ENCODE measurements around the gene PFKFB2.

PFKFB2 gene

DNA sequence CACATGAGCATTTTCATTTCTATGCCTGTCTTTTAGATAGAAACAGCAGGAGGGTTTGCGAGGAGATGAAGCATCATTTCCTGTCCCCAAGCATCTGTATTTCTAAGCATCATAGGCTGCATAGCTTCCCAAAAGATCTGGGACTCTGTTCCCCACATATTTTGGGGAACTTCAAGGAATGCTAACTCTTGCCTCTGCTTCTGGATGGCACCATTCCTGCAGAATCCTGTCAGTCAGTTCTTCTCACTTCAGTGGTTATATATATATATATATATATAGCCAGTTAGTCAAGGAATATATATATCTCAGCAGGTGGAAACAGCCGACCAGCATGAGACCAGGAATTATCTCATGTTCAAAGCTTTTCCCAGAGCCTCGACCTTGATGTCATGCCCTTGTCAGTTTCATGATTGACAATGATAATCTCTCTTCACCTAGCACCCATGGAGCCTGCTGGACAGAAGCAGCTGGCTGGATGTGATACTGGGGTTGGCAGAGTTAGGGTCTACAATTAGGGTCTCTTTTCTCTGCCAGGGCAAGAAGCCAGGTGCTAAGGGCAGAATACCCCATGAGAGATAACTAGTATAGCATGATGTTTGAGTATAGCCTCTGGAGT lies 2.4 kb downstream of the PFKFB2 start:
- no peaks in the 10 kb centered on the region for H3K9me3 ChIP-seq (ENCODE audit: control insufficient read depth in 2 of 2, low read length in 2 of 2)
- H3K27ac ChIP-seq (ENCODE audit: low read length), result no peak overlapping the region
- H3K4me3 ChIP-seq (ENCODE audit: low read length in 2 of 2), result no peak overlapping the region
- H3K4me1 ChIP-seq (ENCODE audit: control insufficient read depth, insufficient read depth, low read length), result peaks cover 16% of the 10 kb centered on the region
- peaks cover 0 to 2% of the 10 kb centered on the region in 2 donors for H3K36me3 ChIP-seq (ENCODE audit: control insufficient read depth in 2 of 2, insufficient read depth in 2 of 2, low read length in 2 of 2)
- no peak overlapping the region for H3K9ac ChIP-seq (ENCODE audit: low read length in 2 of 2)
- H3K27me3 ChIP-seq (ENCODE audit: control insufficient read depth in 1 of 2, insufficient read depth in 2 of 2, low read length in 2 of 2), result no peaks in the 10 kb centered on the region

DNA sequence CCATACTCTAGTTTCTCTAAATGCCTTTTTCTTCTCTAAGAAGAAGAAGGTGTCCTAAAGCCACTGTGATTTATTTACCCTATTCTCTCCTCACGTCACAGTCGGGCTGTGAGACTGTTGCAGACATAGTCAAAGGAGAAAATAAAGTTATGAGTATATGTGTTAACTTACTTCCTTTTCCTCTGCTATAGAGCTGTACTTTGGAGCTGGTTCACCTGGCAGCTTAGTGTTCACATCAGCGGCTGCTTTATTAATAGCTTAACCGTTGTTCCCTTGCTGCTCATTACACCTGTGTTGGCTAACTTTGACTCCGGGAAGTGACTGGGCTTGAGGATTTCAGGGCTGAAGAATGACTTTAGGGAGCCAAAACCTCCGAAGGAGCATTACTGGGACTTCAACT lies 3.6 kb downstream of the PFKFB2 start:
- Histone ChIP-seq H3K27ac (ENCODE audit: low read length) (no peak overlapping the region), H3K4me3 (ENCODE audit: low read length in 2 of 2) (no peak overlapping the region), H3K9me3 (ENCODE audit: control insufficient read depth in 2 of 2, low read length in 2 of 2) (no peaks in the 10 kb centered on the region), H3K27me3 (ENCODE audit: control insufficient read depth in 1 of 2, insufficient read depth in 2 of 2, low read length in 2 of 2) (no peaks in the 10 kb centered on the region), H3K9ac (ENCODE audit: low read length in 2 of 2) (no peak overlapping the region), H3K4me1 (ENCODE audit: control insufficient read depth, insufficient read depth, low read length) (peaks cover 13% of the 10 kb centered on the region), H3K36me3 (ENCODE audit: control insufficient read depth in 2 of 2, insufficient read depth in 2 of 2, low read length in 2 of 2) (peaks cover 2 to 3% of the 10 kb centered on the region in 2 donors)

DNA sequence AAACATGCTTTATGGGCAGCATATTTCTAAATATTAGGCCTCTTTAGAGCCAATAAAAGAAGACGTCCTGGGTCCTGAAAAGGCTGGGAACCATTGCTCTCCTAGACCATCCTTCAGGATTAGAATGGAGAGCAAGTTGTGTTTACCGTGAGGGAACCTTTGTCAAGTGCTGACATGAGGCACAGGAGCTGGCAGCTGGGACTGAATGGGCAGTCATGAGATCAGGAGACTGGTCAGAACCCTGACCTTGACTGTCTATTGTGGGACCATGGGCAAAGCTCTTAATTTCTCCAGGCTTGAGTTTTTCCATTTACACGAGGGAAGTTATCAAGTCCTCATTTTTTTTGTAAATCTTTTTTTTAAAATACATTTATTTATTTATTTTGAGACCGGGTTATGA lies 5.2 kb downstream of the PFKFB2 start:
- no peaks in the 10 kb centered on the region for H3K9me3 ChIP-seq (ENCODE audit: control insufficient read depth in 2 of 2, low read length in 2 of 2)
- peaks cover 7 to 14% of the 10 kb centered on the region in 2 donors for H3K36me3 ChIP-seq (ENCODE audit: control insufficient read depth in 2 of 2, insufficient read depth in 2 of 2, low read length in 2 of 2)
- H3K27ac ChIP-seq (ENCODE audit: low read length), result no peak overlapping the region
- no peak overlapping the region for H3K9ac ChIP-seq (ENCODE audit: low read length in 2 of 2)
- H3K27me3 ChIP-seq (ENCODE audit: control insufficient read depth in 1 of 2, insufficient read depth in 2 of 2, low read length in 2 of 2), result no peaks in the 10 kb centered on the region
- peaks cover 4% of the 10 kb centered on the region for H3K4me1 ChIP-seq (ENCODE audit: control insufficient read depth, insufficient read depth, low read length)
- no peak overlapping the region for H3K4me3 ChIP-seq (ENCODE audit: low read length in 2 of 2)

DNA sequence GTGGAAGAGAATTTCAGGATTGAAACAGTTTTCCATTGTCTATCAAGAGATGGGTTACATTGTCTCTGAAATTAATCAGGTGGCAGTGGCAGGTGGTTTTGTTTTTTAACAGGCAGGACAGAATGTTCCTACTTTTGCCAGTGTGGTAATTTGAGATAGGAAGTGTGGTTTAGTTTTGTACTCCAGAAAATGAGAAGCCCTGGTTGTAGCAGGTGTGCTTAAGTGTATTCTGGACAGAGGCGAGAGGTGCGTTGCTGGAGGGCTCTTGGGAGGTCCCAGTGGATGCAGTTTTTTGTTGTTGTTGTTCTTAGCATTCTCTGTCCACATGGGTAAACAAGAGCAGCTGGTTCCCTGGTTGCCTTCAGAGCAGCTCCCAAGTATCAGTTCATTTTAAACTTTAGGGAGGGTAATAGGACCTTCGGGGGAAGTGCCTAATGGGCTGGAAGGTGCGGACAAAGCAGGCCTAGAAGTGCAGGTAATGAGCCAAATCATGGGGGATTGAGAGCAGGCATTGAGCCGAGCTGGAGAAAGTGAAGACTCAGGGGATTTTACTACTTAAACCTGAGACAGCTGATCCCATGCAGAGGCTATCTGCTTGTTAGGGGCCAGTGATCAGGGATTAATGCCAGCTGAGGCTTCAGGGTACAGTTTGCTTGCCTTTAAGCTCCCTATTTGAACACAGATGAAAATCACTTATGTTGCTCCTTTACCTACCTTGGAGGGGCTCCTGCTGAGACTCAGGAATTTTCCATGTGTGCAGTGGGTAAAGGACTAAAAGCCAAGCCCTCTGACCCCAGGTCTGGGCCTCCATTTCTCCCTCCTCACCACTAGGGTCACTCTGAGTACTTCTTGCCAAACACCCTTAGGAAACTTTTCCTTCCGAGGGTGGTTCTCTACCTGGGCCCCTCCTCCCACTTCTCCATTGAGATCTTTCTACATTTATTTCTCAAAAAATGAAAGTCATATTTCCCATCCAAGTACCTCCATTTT lies 6.1 kb downstream of the PFKFB2 start:
- Histone ChIP-seq H3K27ac (ENCODE audit: low read length) (no peak overlapping the region), H3K4me1 (ENCODE audit: control insufficient read depth, insufficient read depth, low read length) (no peaks in the 10 kb centered on the region), H3K9ac (ENCODE audit: low read length in 2 of 2) (no peak overlapping the region)

DNA sequence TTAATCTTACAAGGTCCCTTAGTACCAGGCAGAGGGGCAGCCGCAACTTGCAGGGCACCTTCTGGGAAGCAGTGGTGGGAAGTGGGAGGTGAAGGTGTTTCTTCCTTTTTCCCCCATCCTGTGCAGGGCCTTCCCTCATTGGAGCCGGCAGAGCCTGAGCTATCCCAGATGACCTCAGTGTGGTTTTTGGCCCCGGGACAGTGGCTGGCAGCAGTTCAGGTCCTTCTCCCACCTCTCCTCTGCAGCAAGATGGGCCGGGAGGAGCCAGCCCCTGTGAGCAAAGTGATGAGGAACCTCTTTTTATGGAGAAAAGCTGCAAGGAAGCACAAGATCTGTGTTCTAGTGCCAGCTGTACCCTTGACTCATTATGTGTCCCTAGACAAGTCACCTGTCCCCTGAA lies 6.8 kb downstream of the PFKFB2 start:
- Histone ChIP-seq H3K9me3 (ENCODE audit: control insufficient read depth in 2 of 2, low read length in 2 of 2) (no peaks in the 10 kb centered on the region), H3K27me3 (ENCODE audit: control insufficient read depth in 1 of 2, insufficient read depth in 2 of 2, low read length in 2 of 2) (no peaks in the 10 kb centered on the region), H3K4me3 (ENCODE audit: low read length in 2 of 2) (no peak overlapping the region), H3K36me3 (ENCODE audit: control insufficient read depth in 2 of 2, insufficient read depth in 2 of 2, low read length in 2 of 2) (peaks cover 17 to 19% of the 10 kb centered on the region in 2 donors), H3K27ac (ENCODE audit: low read length) (no peak overlapping the region), H3K9ac (ENCODE audit: low read length in 2 of 2) (no peak overlapping the region), H3K4me1 (ENCODE audit: control insufficient read depth, insufficient read depth, low read length) (no peaks in the 10 kb centered on the region)

More for the DNA sequence above, 6.1 kb downstream of the PFKFB2 start:
- Histone ChIP-seq H3K4me3 (ENCODE audit: low read length in 2 of 2) (no peak overlapping the region), H3K36me3 (ENCODE audit: control insufficient read depth in 2 of 2, insufficient read depth in 2 of 2, low read length in 2 of 2) (peaks cover 17 to 19% of the 10 kb centered on the region in 2 donors), H3K9me3 (ENCODE audit: control insufficient read depth in 2 of 2, low read length in 2 of 2) (no peaks in the 10 kb centered on the region), H3K27me3 (ENCODE audit: control insufficient read depth in 1 of 2, insufficient read depth in 2 of 2, low read length in 2 of 2) (no peaks in the 10 kb centered on the region)

DNA sequence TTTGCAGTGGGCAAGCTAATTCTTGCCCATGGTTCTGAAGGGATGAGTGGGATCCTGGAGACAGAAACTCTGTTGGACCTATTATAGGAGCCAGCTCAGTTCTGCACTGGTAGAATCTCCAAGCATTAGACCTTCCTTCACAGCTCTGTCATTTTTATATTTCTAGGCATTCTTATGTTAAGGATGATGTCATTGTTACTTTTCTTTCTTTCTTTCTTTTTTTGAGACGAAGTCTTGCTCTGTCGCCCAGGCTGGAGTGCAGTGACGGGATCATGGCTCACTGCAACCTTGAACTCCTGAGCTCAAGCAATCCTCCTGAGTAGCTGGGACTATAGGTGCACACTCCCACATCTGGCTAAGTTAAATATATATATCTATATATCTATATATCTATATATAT lies 7.5 kb downstream of the PFKFB2 start:
- H3K9me3 ChIP-seq (ENCODE audit: control insufficient read depth in 2 of 2, low read length in 2 of 2), result no peaks in the 10 kb centered on the region
- H3K9ac ChIP-seq (ENCODE audit: low read length in 2 of 2), result no peak overlapping the region
- no peaks in the 10 kb centered on the region for H3K27me3 ChIP-seq (ENCODE audit: control insufficient read depth in 1 of 2, insufficient read depth in 2 of 2, low read length in 2 of 2)
- no peaks in the 10 kb centered on the region for H3K4me1 ChIP-seq (ENCODE audit: control insufficient read depth, insufficient read depth, low read length)
- peaks cover 17 to 19% of the 10 kb centered on the region in 2 donors for H3K36me3 ChIP-seq (ENCODE audit: control insufficient read depth in 2 of 2, insufficient read depth in 2 of 2, low read length in 2 of 2)
- no peak overlapping the region for H3K4me3 ChIP-seq (ENCODE audit: low read length in 2 of 2)
- H3K27ac ChIP-seq (ENCODE audit: low read length), result no peak overlapping the region

DNA sequence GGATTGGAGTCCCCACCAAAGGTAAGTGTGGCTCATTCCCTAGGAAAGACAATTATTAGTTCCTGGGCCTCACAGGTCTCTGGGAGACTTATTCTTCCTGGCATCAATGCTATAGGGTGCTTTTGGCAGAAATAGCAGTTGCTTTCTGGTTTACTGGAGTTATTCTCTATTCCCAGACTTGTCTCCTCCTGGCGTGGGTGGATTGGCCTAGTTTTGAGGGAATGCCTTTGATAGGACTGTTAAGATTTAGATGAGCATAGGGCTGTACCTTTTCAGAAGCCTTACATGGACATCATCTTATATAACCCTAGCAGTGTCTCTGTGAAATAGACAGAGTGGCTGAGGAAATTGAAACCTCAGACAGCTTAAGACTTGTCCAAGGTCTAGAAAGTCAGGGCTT lies 9.0 kb downstream of the PFKFB2 start:
- peaks cover 17 to 22% of the 10 kb centered on the region in 2 donors for H3K36me3 ChIP-seq (ENCODE audit: control insufficient read depth in 2 of 2, insufficient read depth in 2 of 2, low read length in 2 of 2)
- no peaks in the 10 kb centered on the region for H3K9me3 ChIP-seq (ENCODE audit: control insufficient read depth in 2 of 2, low read length in 2 of 2)
- no peaks in the 10 kb centered on the region for H3K27me3 ChIP-seq (ENCODE audit: control insufficient read depth in 1 of 2, insufficient read depth in 2 of 2, low read length in 2 of 2)
- no peak overlapping the region for H3K9ac ChIP-seq (ENCODE audit: low read length in 2 of 2)
- no peak overlapping the region for H3K27ac ChIP-seq (ENCODE audit: low read length)
- no peak overlapping the region for H3K4me3 ChIP-seq (ENCODE audit: low read length in 2 of 2)
- no peaks in the 10 kb centered on the region for H3K4me1 ChIP-seq (ENCODE audit: control insufficient read depth, insufficient read depth, low read length)

DNA sequence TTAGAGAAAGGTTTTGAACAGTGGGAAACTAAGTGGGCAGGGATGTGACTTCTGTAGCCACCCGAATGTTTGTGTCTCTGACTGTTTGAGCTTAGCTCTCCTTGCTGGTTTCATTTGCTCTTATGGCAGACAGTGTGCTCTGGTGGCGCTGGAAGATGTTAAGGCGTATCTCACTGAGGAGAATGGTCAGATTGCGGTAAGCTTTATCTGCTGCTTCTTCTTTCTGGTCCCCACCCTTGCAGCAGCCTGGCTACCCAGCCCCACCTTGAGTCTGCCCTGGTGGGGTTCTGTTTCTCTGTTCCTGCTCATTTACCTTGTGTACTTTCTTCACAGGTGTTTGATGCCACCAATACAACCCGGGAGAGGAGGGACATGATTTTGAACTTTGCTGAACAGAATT lies 9.9 kb downstream of the PFKFB2 start:
- H3K4me3 ChIP-seq (ENCODE audit: low read length in 2 of 2), result no peak overlapping the region
- H3K27me3 ChIP-seq (ENCODE audit: control insufficient read depth in 1 of 2, insufficient read depth in 2 of 2, low read length in 2 of 2), result no peaks in the 10 kb centered on the region
- no peak overlapping the region for H3K9ac ChIP-seq (ENCODE audit: low read length in 2 of 2)
- H3K4me1 ChIP-seq (ENCODE audit: control insufficient read depth, insufficient read depth, low read length), result no peaks in the 10 kb centered on the region
- H3K27ac ChIP-seq (ENCODE audit: low read length), result no peak overlapping the region
- no peaks in the 10 kb centered on the region for H3K9me3 ChIP-seq (ENCODE audit: control insufficient read depth in 2 of 2, low read length in 2 of 2)
- peaks cover 21 to 29% of the 10 kb centered on the region in 2 donors for H3K36me3 ChIP-seq (ENCODE audit: control insufficient read depth in 2 of 2, insufficient read depth in 2 of 2, low read length in 2 of 2)

DNA sequence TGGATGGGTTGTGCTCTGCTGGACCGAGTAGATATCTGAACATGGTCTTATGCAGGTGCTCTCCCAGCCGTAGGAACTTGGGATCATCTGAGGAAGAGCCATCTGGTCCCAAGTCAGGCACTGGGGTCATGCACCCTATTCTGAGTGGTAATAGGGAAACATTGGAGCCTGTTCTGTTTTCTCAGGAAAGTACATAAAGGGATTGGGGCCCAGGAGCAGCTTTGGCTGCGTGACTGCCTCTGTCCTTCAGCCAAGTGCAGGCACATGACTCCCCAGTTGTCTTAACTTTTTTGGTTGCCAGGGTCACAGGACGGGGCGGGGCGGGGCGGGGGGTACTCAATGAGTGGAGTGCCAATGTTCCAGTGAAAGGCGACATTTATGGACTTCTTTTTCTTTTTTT lies 11.5 kb downstream of the PFKFB2 start:
- Histone ChIP-seq H3K27ac (ENCODE audit: low read length) (no peak overlapping the region), H3K9me3 (ENCODE audit: control insufficient read depth in 2 of 2, low read length in 2 of 2) (no peaks in the 10 kb centered on the region), H3K4me3 (ENCODE audit: low read length in 2 of 2) (no peak overlapping the region), H3K4me1 (ENCODE audit: control insufficient read depth, insufficient read depth, low read length) (no peaks in the 10 kb centered on the region), H3K36me3 (ENCODE audit: control insufficient read depth in 2 of 2, insufficient read depth in 2 of 2, low read length in 2 of 2) (peaks cover 21 to 37% of the 10 kb centered on the region in 2 donors), H3K9ac (ENCODE audit: low read length in 2 of 2) (no peak overlapping the region), H3K27me3 (ENCODE audit: control insufficient read depth in 1 of 2, insufficient read depth in 2 of 2, low read length in 2 of 2) (no peaks in the 10 kb centered on the region)

DNA sequence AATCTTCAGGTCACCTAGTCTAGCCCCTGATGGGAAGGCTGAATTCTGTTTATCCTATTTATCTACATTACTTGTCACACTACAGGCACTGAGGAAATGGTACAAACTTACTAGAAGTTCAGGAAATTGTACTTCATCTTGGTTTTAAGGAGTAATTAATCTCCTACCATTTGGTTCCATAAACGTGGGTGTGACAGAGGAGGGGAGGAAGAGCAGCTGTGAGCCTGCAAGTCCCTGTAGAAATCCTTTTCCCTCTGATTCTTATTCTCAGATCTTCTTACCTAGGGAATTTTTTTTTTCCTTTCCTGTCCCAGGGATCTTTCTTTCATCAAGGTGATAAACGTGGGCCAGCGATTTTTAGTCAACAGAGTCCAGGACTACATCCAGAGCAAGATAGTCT lies 14.1 kb downstream of the PFKFB2 start:
- H3K27ac ChIP-seq (ENCODE audit: low read length), result no peak overlapping the region
- no peak overlapping the region for H3K9ac ChIP-seq (ENCODE audit: low read length in 2 of 2)
- peaks cover 18 to 43% of the 10 kb centered on the region in 2 donors for H3K36me3 ChIP-seq (ENCODE audit: control insufficient read depth in 2 of 2, insufficient read depth in 2 of 2, low read length in 2 of 2)
- no peaks in the 10 kb centered on the region for H3K4me1 ChIP-seq (ENCODE audit: control insufficient read depth, insufficient read depth, low read length)
- no peak overlapping the region for H3K4me3 ChIP-seq (ENCODE audit: low read length in 2 of 2)
- no peaks in the 10 kb centered on the region for H3K27me3 ChIP-seq (ENCODE audit: control insufficient read depth in 1 of 2, insufficient read depth in 2 of 2, low read length in 2 of 2)
- no peaks in the 10 kb centered on the region for H3K9me3 ChIP-seq (ENCODE audit: control insufficient read depth in 2 of 2, low read length in 2 of 2)

DNA sequence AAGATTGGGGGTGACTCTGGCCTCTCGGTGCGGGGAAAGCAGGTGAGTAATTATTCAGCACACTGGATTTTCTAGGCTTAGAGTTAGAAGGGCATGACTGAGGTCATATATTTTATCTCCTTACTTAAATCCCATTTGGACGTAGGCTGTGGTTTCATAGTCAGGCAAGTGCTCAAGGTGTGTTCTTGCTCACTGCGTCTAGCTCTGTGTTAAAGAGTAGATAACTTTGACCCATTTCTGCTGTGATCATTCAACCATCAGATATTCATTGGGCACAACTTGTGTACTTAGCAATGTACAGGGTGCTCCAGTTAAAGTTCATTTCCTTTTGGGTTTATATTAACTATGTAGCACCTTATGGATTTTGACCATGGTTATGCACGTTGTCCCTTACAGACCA lies 14.6 kb downstream of the PFKFB2 start:
- H3K27ac ChIP-seq (ENCODE audit: low read length), result no peak overlapping the region
- H3K9ac ChIP-seq (ENCODE audit: low read length in 2 of 2), result no peak overlapping the region
- H3K4me1 ChIP-seq (ENCODE audit: control insufficient read depth, insufficient read depth, low read length), result no peaks in the 10 kb centered on the region
- H3K27me3 ChIP-seq (ENCODE audit: control insufficient read depth in 1 of 2, insufficient read depth in 2 of 2, low read length in 2 of 2), result no peaks in the 10 kb centered on the region
- H3K4me3 ChIP-seq (ENCODE audit: low read length in 2 of 2), result no peak overlapping the region
- peaks cover 18 to 43% of the 10 kb centered on the region in 2 donors for H3K36me3 ChIP-seq (ENCODE audit: control insufficient read depth in 2 of 2, insufficient read depth in 2 of 2, low read length in 2 of 2)
- no peaks in the 10 kb centered on the region for H3K9me3 ChIP-seq (ENCODE audit: control insufficient read depth in 2 of 2, low read length in 2 of 2)
